DND-41 (cell line): ENCODE results near the gene MVB12B.

Experiments
- CTCF ChIP-seq: IDR thresholded peaks from 2 replicates; pipeline ENCODE4 v1.5.1; 2012; ENCODE audit warnings: borderline replicate concordance, low read length, moderate library complexity, mild to moderate bottlenecking; ENCODE audit not compliant: poor library complexity, severe bottlenecking; ENCODE audit errors: extremely low read depth
- EZH2 ChIP-seq: IDR thresholded peaks from 3 replicates; pipeline ENCODE4 v1.6.1; 2012; ENCODE audit warnings: borderline replicate concordance, low read depth, mild to moderate bottlenecking, moderate library complexity, low read length, inconsistent platforms; ENCODE audit not compliant: severe bottlenecking

- no peak for TF ChIP-seq CTCF
- TF ChIP-seq EZH2 = no peak
These were observed 149.4 kb downstream of the MVB12B start for GRCh38 chr9:126475933-126476555.
